HG03196 (cell line): ENCODE data around the gene ZNF223.

Source experiments
- ATAC-seq: cut with Tn5 transposase; IDR thresholded peaks from one replicate; pipeline ENCODE4 v1.9.1; 2021; ENCODE audit not compliant: unreplicated experiment

ZNF223 gene

GRCh38 chr19:44071824-44072542, 20.1 kb downstream of the ZNF223 start, which contains the start of gene ZNF284:
Gene ZNF284 (plus strand): TSS chr19:44072159. CDS start chr19:44076390, 4,231 bp downstream.
- peak; percentile 95 for ATAC-seq

- ATAC-seq: no peak
Measured at GRCh38 chr19:44072543-44073401, 20.9 kb downstream of the ZNF223 start.

- no peak for ATAC-seq
Measured at GRCh38 chr19:44076325-44076724, 24.5 kb downstream of the ZNF223 start.

GRCh38 chr19:44092108-44092507, 40.3 kb downstream of the ZNF223 start:
- no peak for ATAC-seq

DNA sequence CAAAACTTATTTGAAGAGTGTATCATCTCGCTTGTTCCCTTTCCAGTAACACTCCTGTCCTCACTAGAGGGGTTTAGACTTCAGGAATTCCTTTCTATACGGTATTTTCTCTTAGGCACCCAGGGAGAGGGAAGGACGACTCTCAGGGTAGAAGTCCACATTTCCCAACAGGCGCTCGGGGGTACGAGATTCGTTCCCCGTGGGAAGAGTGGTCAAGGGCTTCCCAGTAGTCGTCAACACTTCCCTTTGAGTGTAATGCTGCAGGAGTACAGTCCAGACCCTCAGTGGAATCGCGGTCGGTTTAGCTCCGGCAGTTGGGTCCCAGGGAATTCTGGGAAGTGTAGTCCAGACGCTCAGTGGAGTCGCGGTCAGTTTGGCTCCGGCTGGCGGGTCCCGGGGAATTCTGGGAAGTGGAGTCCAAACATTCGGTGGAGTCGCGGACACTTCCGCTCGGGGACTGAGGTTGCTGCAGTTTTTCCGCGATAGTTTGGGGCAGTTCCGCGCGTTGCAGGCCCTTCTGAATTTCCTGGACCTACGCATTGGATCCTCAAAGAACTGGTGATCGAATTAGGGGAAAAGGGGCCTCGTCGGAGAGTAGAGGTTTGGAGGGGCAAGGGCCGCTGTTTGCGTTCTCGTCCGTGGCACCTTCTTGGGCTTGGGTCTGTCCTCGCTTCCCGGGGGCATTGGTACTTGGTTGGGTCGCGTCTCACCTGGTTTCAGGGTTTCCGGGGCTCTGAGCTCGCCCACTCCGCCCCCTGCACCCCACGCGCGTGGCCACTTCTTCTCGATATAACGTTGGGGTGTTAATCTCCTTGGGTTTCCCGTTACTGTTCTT, 42.3 kb downstream of the ZNF223 start, which contains the start of gene ZNF224:
Gene ZNF224, plus strand, starts transcription at position 431 of the 835 bp plus-strand sequence. CDS start 3,513 bp downstream, outside the sequence.
- peak; percentile 82 for ATAC-seq

- no peak for ATAC-seq
Measured at GRCh38 chr19:44107751-44108150, 55.9 kb downstream of the ZNF223 start.

GRCh38 chr19:44109458-44109857, 57.6 kb downstream of the ZNF223 start:
- ATAC-seq: no peak

DNA sequence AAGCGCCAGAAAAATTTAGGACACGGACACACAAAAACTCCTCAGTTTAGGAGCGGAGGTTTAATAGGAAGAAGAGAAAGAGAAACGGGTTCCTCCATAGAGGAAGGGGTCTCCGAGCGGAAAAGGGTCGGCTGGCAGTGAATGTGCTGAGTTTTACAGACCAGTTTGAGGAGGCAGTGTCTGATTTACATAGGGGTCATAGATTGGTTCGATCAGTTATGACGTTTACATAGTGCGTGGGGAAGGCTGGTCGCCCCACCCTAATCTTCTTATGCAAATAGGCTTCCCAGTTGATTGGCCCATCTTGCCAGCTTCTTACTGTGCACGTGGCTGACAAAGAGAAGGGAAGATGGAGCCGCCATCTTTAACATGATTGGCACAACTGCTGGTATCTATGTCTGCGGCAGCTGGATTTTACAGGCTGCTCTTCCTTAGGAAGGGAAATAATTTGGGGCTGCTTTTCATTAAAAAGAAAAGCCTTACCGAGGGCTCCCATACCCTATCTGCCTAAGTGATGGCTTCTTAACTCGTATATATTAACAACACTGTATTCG, 60.2 kb downstream of the ZNF223 start:
- no peak for ATAC-seq

DNA sequence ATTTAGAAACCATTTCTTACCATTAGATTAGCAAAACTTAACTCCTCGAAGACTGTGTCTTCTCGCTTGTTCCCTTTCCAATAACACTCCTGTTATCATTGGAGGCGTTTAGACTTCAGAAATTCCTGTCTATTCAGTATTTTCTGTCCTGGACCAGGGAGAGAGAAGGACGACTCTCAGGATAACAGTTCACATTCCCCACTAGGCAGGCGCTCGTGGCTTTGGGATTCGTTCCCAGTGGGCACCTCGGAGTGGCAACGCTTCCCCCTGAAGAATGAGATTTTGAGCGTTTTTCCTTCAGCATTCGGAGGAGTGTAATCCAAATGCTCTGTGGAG, 60.9 kb downstream of the ZNF223 start:
- ATAC-seq: peak; percentile 6

- ATAC-seq: peak; percentile 94
Measured at GRCh38 chr19:44113138-44113783, 61.4 kb downstream of the ZNF223 start, which contains the start of gene ZNF225. Gene ZNF225 (plus strand): TSS chr19:44113399. CDS start chr19:44115828, 2,429 bp downstream.

DNA sequence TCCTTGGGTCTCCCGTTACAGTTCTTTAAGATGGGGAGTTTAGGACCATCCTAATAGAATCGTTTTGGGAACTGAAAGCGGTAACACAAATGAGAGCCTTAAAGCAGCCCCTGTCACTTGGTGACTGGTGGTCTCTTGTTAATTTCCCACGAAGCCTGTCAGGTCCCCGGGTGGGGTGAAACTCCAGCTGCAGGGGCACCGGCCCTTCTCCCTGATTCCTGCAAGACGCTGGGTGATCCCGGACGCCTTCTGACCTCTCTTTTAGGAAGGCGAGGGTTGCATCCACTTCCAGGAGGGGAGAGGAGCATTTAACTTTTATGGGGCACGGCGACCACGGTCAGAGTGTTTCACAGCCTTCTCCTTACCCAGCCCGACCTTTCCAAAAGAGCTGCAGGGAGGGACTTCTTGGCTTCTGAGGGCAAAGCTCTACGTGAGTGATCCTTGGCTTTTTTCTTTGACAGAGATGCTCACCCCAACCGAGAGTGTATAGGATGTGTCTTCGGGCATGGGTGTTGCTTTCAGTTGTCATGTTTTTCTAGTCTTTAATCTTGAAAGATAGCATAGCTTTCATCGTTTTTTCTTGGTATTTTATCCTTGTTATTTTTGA, 62.1 kb downstream of the ZNF223 start:
- ATAC-seq: peak; percentile 11
